ENCODE measurements around the gene GJA3.

GJA3 gene

GRCh38 chr13:20145521-20145920 lies 15.3 kb downstream of the GJA3 start:
- H3K4me3 ChIP-seq (ENCODE audit: low read depth in 1 of 2, low read length in 2 of 2) = no peak overlapping the region
- H3K27me3 ChIP-seq (ENCODE audit: control insufficient read depth in 1 of 2, insufficient read depth in 2 of 2, low read length in 2 of 2) = peaks cover 13 to 40% of the 10 kb centered on the region in 2 donors
- H3K36me3 ChIP-seq (ENCODE audit: insufficient read depth, low read length) = no peaks in the 10 kb centered on the region
- no peak overlapping the region for H3K9ac ChIP-seq (ENCODE audit: low read length)
- H3K27ac ChIP-seq (ENCODE audit: low read depth, low read length) = no peak overlapping the region
- H3K9me3 ChIP-seq (ENCODE audit: low read length) = no peaks in the 10 kb centered on the region
- no peaks in the 10 kb centered on the region for H3K4me1 ChIP-seq (ENCODE audit: insufficient read depth, low read length)

DNA sequence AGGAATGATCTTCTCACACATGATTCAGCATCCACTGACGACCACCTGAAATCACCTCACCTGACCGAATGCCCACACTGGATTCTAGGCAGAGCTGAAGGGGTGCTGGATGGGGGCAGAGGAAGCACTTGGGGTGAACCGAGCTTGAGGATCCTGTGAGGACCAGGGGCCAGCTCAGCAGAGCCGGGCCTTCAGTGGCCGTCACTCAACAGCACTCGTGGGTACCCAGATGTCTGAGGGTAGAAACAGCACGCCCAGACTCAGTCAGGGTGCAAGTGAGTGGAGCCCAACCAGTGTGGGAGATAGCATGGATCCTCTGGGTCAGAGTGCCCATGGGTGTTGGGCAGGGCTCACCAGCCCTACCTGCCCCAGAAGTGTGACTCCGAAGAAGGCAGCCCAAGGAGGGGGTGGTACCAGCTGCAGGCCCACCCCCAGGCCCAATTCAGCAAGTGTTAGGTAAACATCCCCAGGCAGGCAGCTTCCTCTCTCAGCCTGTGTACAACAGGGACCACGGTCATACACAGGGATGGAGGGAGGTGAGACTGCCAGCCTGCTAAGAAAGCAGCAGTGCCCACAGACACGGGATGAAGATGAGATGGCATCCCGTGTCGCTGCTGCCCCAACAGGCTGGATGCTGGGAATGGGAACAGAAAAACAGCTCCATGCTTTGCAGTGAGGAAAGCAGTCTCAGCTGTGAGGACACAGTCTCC lies 16.6 kb downstream of the GJA3 start:
- Histone ChIP-seq H3K4me3 (ENCODE audit: low read depth in 1 of 2, low read length in 2 of 2) (no peak overlapping the region), H3K36me3 (ENCODE audit: insufficient read depth, low read length) (no peaks in the 10 kb centered on the region), H3K9ac (ENCODE audit: low read length) (no peak overlapping the region), H3K9me3 (ENCODE audit: low read length) (no peaks in the 10 kb centered on the region), H3K27ac (ENCODE audit: low read depth, low read length) (no peak overlapping the region), H3K4me1 (ENCODE audit: insufficient read depth, low read length) (no peaks in the 10 kb centered on the region), H3K27me3 (ENCODE audit: control insufficient read depth in 1 of 2, insufficient read depth in 2 of 2, low read length in 2 of 2) (peaks cover 13 to 35% of the 10 kb centered on the region in 2 donors)

GRCh38 chr13:20142927-20143480 lies 17.8 kb downstream of the GJA3 start:
- peaks cover 13 to 38% of the 10 kb centered on the region in 2 donors for H3K27me3 ChIP-seq (ENCODE audit: control insufficient read depth in 1 of 2, insufficient read depth in 2 of 2, low read length in 2 of 2)
- no peaks in the 10 kb centered on the region for H3K9me3 ChIP-seq (ENCODE audit: low read length)
- no peak overlapping the region for H3K4me3 ChIP-seq (ENCODE audit: low read depth in 1 of 2, low read length in 2 of 2)
- H3K9ac ChIP-seq (ENCODE audit: low read length) = no peak overlapping the region
- no peaks in the 10 kb centered on the region for H3K4me1 ChIP-seq (ENCODE audit: insufficient read depth, low read length)
- H3K36me3 ChIP-seq (ENCODE audit: insufficient read depth, low read length) = no peaks in the 10 kb centered on the region
- no peak overlapping the region for H3K27ac ChIP-seq (ENCODE audit: low read depth, low read length)

DNA sequence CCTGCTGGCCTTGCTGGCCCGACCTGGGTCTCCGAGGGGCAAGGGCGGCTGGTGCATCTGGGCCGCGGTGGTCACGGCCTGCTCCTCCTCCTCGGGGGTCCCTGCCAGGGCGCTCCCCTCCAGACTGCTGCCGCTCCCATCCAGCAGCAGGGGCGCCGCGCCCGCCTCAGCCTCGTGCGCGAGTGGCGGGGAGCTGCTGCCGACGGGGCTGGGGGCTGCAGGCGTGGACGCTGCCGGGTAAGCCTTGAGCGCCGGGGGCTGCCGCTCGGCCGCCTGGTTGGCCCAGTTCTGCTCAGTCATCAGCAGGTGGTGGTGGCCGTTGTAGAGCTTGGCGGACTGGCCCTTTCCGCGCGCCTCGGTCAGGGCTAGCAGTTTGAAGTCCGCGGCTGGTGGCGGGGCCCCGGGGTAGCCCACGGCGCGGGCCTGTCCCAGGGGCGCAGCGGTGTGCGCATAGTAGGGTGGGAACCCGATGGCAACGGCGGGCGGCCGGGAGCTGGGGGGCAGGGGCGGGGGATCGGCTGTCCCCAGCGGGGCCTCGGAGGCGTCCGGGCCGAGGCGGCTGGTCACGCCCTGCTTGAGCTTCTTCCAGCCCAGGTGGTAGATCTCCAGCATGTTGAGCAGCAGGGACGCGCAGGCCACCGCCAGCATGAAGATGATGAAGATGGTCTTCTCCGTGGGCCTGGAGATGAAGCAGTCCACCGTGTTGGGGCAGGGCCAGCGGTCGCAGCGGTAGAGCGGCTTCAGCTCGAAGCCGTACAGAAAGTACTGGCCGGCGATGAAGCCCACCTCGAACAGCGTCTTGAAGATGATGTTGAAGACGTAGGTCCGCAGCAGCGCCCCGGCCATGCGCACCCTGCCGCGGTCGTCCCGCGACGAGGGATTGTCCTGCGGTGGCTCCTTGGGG lies 18.6 kb downstream of the GJA3 start:
- no peak overlapping the region for H3K9ac ChIP-seq (ENCODE audit: low read length)
- no peaks in the 10 kb centered on the region for H3K36me3 ChIP-seq (ENCODE audit: insufficient read depth, low read length)
- no peaks in the 10 kb centered on the region for H3K4me1 ChIP-seq (ENCODE audit: insufficient read depth, low read length)
- H3K4me3 ChIP-seq (ENCODE audit: low read depth in 1 of 2, low read length in 2 of 2) = no peak overlapping the region
- no peak overlapping the region for H3K27ac ChIP-seq (ENCODE audit: low read depth, low read length)
- H3K27me3 ChIP-seq (ENCODE audit: control insufficient read depth in 1 of 2, insufficient read depth in 2 of 2, low read length in 2 of 2) = peaks cover 18 to 45% of the 10 kb centered on the region in 2 donors
- H3K9me3 ChIP-seq (ENCODE audit: low read length) = no peaks in the 10 kb centered on the region

- no peaks in the 10 kb centered on the region for H3K36me3 ChIP-seq (ENCODE audit: insufficient read depth, low read length)
- H3K4me1 ChIP-seq (ENCODE audit: insufficient read depth, low read length) = peaks cover 4% of the 10 kb centered on the region
- H3K9me3 ChIP-seq (ENCODE audit: low read length) = no peaks in the 10 kb centered on the region
- H3K9ac ChIP-seq (ENCODE audit: low read length) = no peak overlapping the region
- H3K27ac ChIP-seq (ENCODE audit: low read depth, low read length) = no peak overlapping the region
- H3K4me3 ChIP-seq (ENCODE audit: low read depth in 1 of 2, low read length in 2 of 2) = no peak overlapping the region
- peaks cover 22 to 52% of the 10 kb centered on the region in 2 donors for H3K27me3 ChIP-seq (ENCODE audit: control insufficient read depth in 1 of 2, insufficient read depth in 2 of 2, low read length in 2 of 2)
Observed at GRCh38 chr13:20141238-20142022, 19.4 kb downstream of the GJA3 start.

GRCh38 chr13:20140487-20140886 lies 20.4 kb downstream of the GJA3 start:
- H3K9ac ChIP-seq (ENCODE audit: low read length) = no peak overlapping the region
- H3K4me3 ChIP-seq (ENCODE audit: low read depth in 1 of 2, low read length in 2 of 2) = no peak overlapping the region
- peaks cover 4% of the 10 kb centered on the region for H3K4me1 ChIP-seq (ENCODE audit: insufficient read depth, low read length)
- peaks cover 24 to 52% of the 10 kb centered on the region in 2 donors for H3K27me3 ChIP-seq (ENCODE audit: control insufficient read depth in 1 of 2, insufficient read depth in 2 of 2, low read length in 2 of 2)
- H3K36me3 ChIP-seq (ENCODE audit: insufficient read depth, low read length) = no peaks in the 10 kb centered on the region
- H3K27ac ChIP-seq (ENCODE audit: low read depth, low read length) = no peak overlapping the region
- no peaks in the 10 kb centered on the region for H3K9me3 ChIP-seq (ENCODE audit: low read length)

- Histone ChIP-seq H3K36me3 (ENCODE audit: insufficient read depth, low read length) (no peaks in the 10 kb centered on the region), H3K4me1 (ENCODE audit: insufficient read depth, low read length) (peaks cover 4% of the 10 kb centered on the region), H3K4me3 (ENCODE audit: low read depth in 1 of 2, low read length in 2 of 2) (no peak overlapping the region), H3K9ac (ENCODE audit: low read length) (no peak overlapping the region), H3K27me3 (ENCODE audit: control insufficient read depth in 1 of 2, insufficient read depth in 2 of 2, low read length in 2 of 2) (peaks cover 16 to 37% of the 10 kb centered on the region in 2 donors), H3K9me3 (ENCODE audit: low read length) (no peaks in the 10 kb centered on the region), H3K27ac (ENCODE audit: low read depth, low read length) (no peak overlapping the region)
Observed at GRCh38 chr13:20137875-20138274, 23.0 kb downstream of the GJA3 start.

DNA sequence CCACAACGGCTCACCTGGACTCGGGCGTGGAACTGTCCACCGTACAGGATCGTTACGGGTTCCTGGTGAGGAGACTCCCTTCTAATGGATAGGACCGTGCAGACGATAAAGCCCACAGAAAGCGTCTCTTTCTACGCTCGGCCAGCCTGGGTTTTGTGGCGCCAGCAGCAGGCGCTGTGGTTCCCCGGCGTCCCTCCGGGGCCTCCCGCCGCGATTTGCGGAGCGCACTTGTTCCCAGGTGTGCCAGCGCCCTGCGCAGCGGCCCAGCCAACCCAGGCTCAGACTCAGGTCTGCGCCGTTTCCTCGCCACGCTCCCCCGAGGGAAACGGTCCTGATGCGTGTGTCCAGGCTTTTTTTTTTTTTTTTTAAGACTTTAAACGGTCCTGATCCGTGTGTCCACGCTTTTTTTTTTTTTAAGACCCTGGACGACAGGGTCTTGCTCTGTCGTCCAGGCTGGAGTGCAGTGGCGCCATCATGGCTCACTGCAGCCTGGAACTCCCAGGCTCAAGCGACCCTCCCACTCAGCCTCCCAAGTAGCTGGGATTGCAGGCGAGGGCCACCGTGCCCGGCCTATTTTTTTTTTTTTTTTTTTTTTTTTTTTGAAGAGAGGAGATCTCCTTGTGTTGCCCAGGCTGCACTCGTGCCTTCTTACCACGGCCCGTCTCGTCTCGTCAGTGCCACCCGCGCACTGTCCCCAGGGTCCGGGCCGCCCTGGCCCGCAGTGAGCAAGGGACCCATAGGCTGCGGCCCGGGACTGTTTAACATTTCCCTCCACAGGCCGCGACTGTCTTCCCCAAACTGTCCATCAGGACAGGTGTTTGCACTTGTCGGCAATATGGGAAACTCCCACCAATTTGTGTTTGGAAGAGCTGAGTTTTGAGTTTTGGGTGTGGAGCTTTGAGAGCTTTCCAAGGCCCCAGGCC lies 23.8 kb downstream of the GJA3 start:
- no peaks in the 10 kb centered on the region for H3K9me3 ChIP-seq (ENCODE audit: low read length)
- peaks cover 11 to 29% of the 10 kb centered on the region in 2 donors for H3K27me3 ChIP-seq (ENCODE audit: control insufficient read depth in 1 of 2, insufficient read depth in 2 of 2, low read length in 2 of 2)
- no peak overlapping the region for H3K9ac ChIP-seq (ENCODE audit: low read length)
- H3K27ac ChIP-seq (ENCODE audit: low read depth, low read length) = no peak overlapping the region
- no peaks in the 10 kb centered on the region for H3K36me3 ChIP-seq (ENCODE audit: insufficient read depth, low read length)
- no peak overlapping the region for H3K4me3 ChIP-seq (ENCODE audit: low read depth in 1 of 2, low read length in 2 of 2)
- peaks cover 4% of the 10 kb centered on the region for H3K4me1 ChIP-seq (ENCODE audit: insufficient read depth, low read length)

GRCh38 chr13:20134732-20135131 lies 26.1 kb downstream of the GJA3 start:
- H3K9ac ChIP-seq (ENCODE audit: low read length) = no peak overlapping the region
- H3K27ac ChIP-seq (ENCODE audit: low read depth, low read length) = no peak overlapping the region
- H3K4me3 ChIP-seq (ENCODE audit: low read depth in 1 of 2, low read length in 2 of 2) = no peak overlapping the region
- no peaks in the 10 kb centered on the region for H3K9me3 ChIP-seq (ENCODE audit: low read length)
- peaks cover 11 to 17% of the 10 kb centered on the region in 2 donors for H3K27me3 ChIP-seq (ENCODE audit: control insufficient read depth in 1 of 2, insufficient read depth in 2 of 2, low read length in 2 of 2)
- peaks cover 4% of the 10 kb centered on the region for H3K4me1 ChIP-seq (ENCODE audit: insufficient read depth, low read length)
- no peaks in the 10 kb centered on the region for H3K36me3 ChIP-seq (ENCODE audit: insufficient read depth, low read length)

- H3K36me3 ChIP-seq (ENCODE audit: insufficient read depth, low read length) = no peaks in the 10 kb centered on the region
- H3K9ac ChIP-seq (ENCODE audit: low read length) = no peak overlapping the region
- H3K27ac ChIP-seq (ENCODE audit: low read depth, low read length) = no peak overlapping the region
- peaks cover 10% of the 10 kb centered on the region for H3K4me1 ChIP-seq (ENCODE audit: insufficient read depth, low read length)
- H3K27me3 ChIP-seq (ENCODE audit: control insufficient read depth in 1 of 2, insufficient read depth in 2 of 2, low read length in 2 of 2) = peaks cover 11 to 14% of the 10 kb centered on the region in 2 donors
- H3K4me3 ChIP-seq (ENCODE audit: low read depth in 1 of 2, low read length in 2 of 2) = no peak overlapping the region
- no peaks in the 10 kb centered on the region for H3K9me3 ChIP-seq (ENCODE audit: low read length)
Observed at GRCh38 chr13:20132052-20132634, 28.7 kb downstream of the GJA3 start.
